HG02588 (cell line): ENCODE data around the gene MBTPS2.
"Not testable (repeated sequence)": the region's sequence is repeated elsewhere in the genome, so short reads cannot be mapped to it uniquely, and the experiment has no call there.

ENCODE experiments used
- ATAC-seq: cut with Tn5 transposase; IDR thresholded peaks from one replicate; pipeline ENCODE4 v1.9.1; 2021; ENCODE audit warnings: mild to moderate bottlenecking, moderate library complexity; ENCODE audit not compliant: unreplicated experiment

Gene MBTPS2

GRCh38 chrX:21839334-21840192, at the start of gene MBTPS2:
Gene MBTPS2 (plus strand): TSS chrX:21839617. CDS start chrX:21839735, 118 bp downstream.
- peak; percentile 81 for ATAC-seq

GRCh38 chrX:21798677-21799219, 40.7 kb upstream of the MBTPS2 start:
- ATAC-seq: peak; percentile 77

GRCh38 chrX:21799767-21800166, 39.6 kb upstream of the MBTPS2 start:
- ATAC-seq: no peak

- peak; percentile 52 for ATAC-seq
These were observed 39.1 kb upstream of the MBTPS2 start for GRCh38 chrX:21800344-21800770.

GRCh38 chrX:21802054-21802670, 37.3 kb upstream of the MBTPS2 start:
- no peak for ATAC-seq

GRCh38 chrX:21802839-21803238, 36.6 kb upstream of the MBTPS2 start:
- no peak for ATAC-seq

GRCh38 chrX:21806691-21807090, 32.7 kb upstream of the MBTPS2 start:
- ATAC-seq: no peak

- no peak for ATAC-seq
These were observed 27.6 kb upstream of the MBTPS2 start for GRCh38 chrX:21811832-21812231.

- no peak for ATAC-seq
These were observed 26.8 kb upstream of the MBTPS2 start for GRCh38 chrX:21812628-21813027.

GRCh38 chrX:21813612-21814368, 25.6 kb upstream of the MBTPS2 start:
- ATAC-seq: no peak

- ATAC-seq: no peak
These were observed 23.3 kb upstream of the MBTPS2 start for GRCh38 chrX:21816136-21816535.

- not testable (repeated sequence) for ATAC-seq
These were observed 19.2 kb upstream of the MBTPS2 start for GRCh38 chrX:21820170-21820569.

- ATAC-seq: no peak
These were observed 17.5 kb upstream of the MBTPS2 start for GRCh38 chrX:21821875-21822274.

GRCh38 chrX:21831496-21831895, 7.9 kb upstream of the MBTPS2 start:
- ATAC-seq: no peak

- no peak for ATAC-seq
These were observed 2.4 kb upstream of the MBTPS2 start for GRCh38 chrX:21837056-21837455.

- no peak for ATAC-seq
These were observed 482 bp upstream of the MBTPS2 start for GRCh38 chrX:21838937-21839333.

- peak; percentile 21 for ATAC-seq
These were observed 752 bp downstream of the MBTPS2 start for GRCh38 chrX:21840193-21840545.

GRCh38 chrX:21843179-21843578, 3.8 kb downstream of the MBTPS2 start:
- ATAC-seq: no peak

- no peak for ATAC-seq
These were observed 5.7 kb downstream of the MBTPS2 start for GRCh38 chrX:21845096-21845495.

- no peak for ATAC-seq
These were observed 7.9 kb downstream of the MBTPS2 start for GRCh38 chrX:21847342-21847741.

- no peak for ATAC-seq
These were observed 14.2 kb downstream of the MBTPS2 start for GRCh38 chrX:21853578-21853977.
